Activated T-helper 2 cell treated with anti-CD3 and anti-CD28 coated beads, Interferon-gamma antibody, Interleukin-2, Interleukin-4, amounts not matched to agents 10 μg/mL and 5 μg/mL and 100 μg/mL, durations not matched to agents 14 hours and 24 hours and 36 hours (primary cell): Measurements from ENCODE around the gene PRDM4. TPM values are rescaled to one million over a fixed set of nuclear protein-coding genes. Genes with fewer than 3 reads are reported as not detected.

Source experiments
- DNase-seq: peaks from one replicate; pipeline ENCODE4 v3.0.0; 2021; ENCODE audit warnings: low spot score
- H3K27ac Mint-ChIP-seq: one replicate; pipeline ENCODE4 v1.8.0; 2021; ENCODE audit warnings: mixed read lengths
- H3K27me3 Mint-ChIP-seq: one replicate; pipeline ENCODE4 v1.8.0; 2021; ENCODE audit warnings: low read depth, mixed read lengths
- H3K36me3 Mint-ChIP-seq: one replicate; pipeline ENCODE4 v1.8.0; 2021; ENCODE audit warnings: low read depth, mixed read lengths
- H3K4me1 Mint-ChIP-seq: one replicate; pipeline ENCODE4 v1.8.0; 2021; ENCODE audit warnings: low read depth, mixed read lengths
- H3K4me3 Mint-ChIP-seq: one replicate; pipeline ENCODE4 v1.8.0; 2021; ENCODE audit warnings: low read depth, mild to moderate bottlenecking, moderate library complexity, mixed read lengths
- H3K9me3 Mint-ChIP-seq: one replicate; pipeline ENCODE4 v1.8.0; 2021; ENCODE audit warnings: mixed read lengths
- intact Hi-C: fragments of 100-400 bp; cut with micrococcal nuclease; formaldehyde crosslinking; loops from one replicate; pipeline ENCODE4 v1.15.1; 2023
- total RNA-seq: library from RNA; stranded (reverse); gene quantifications from 2 replicates; pipeline ENCODE4 v1.2.3, GENCODE V29; 2022

Gene PRDM4
- total RNA-seq, 1 donor from 2014 or later, result 30.5 TPM

- Mint-ChIP-seq H3K9me3 (no peaks in the 10 kb centered on the region), H3K4me1 (peaks cover 9% of the 10 kb centered on the region), H3K27me3 (peaks cover 34% of the 10 kb centered on the region), H3K27ac (no peak overlapping the region), H3K4me3 (no peak overlapping the region), H3K36me3 (no peaks in the 10 kb centered on the region)
- DNase-seq, result no peak
- intact Hi-C loops, result no loop called here
These were observed 21.1 kb upstream of the PRDM4 start for GRCh38 chr12:107782067-107782466.

GRCh38 chr12:107780298-107780697, 19.4 kb upstream of the PRDM4 start:
- Mint-ChIP-seq H3K9me3 (no peaks in the 10 kb centered on the region), H3K4me3 (no peak overlapping the region), H3K4me1 (peaks cover 9% of the 10 kb centered on the region), H3K27ac (no peak overlapping the region), H3K36me3 (no peaks in the 10 kb centered on the region), H3K27me3 (peaks cover 47% of the 10 kb centered on the region)
- DNase-seq, result no peak
- intact Hi-C loops, result no loop called here

- no peak for DNase-seq
- Mint-ChIP-seq H3K4me1 (peaks cover 17% of the 10 kb centered on the region), H3K4me3 (no peak overlapping the region), H3K36me3 (no peaks in the 10 kb centered on the region), H3K27me3 (peaks cover 56% of the 10 kb centered on the region), H3K9me3 (no peaks in the 10 kb centered on the region), H3K27ac (no peak overlapping the region)
- intact Hi-C loops, result no loop called here
These were observed 18.3 kb upstream of the PRDM4 start for GRCh38 chr12:107779077-107779831.

- H3K27me3 Mint-ChIP-seq, result peaks cover 63% of the 10 kb centered on the region
These were observed 17.6 kb upstream of the PRDM4 start for GRCh38 chr12:107778383-107779025.

GRCh38 chr12:107776171-107776570, 15.2 kb upstream of the PRDM4 start:
- peaks cover 23% of the 10 kb centered on the region for H3K4me1 Mint-ChIP-seq
- H3K27me3 Mint-ChIP-seq, result peaks cover 69% of the 10 kb centered on the region
- H3K27ac Mint-ChIP-seq, result no peak overlapping the region
- no peaks in the 10 kb centered on the region for H3K9me3 Mint-ChIP-seq
- intact Hi-C loops, result no loop called here
- H3K4me3 Mint-ChIP-seq, result no peak overlapping the region
- H3K36me3 Mint-ChIP-seq, result no peaks in the 10 kb centered on the region
- DNase-seq, result no peak

More at GRCh38 chr12:107778383-107779025, 17.6 kb upstream of the PRDM4 start:
- intact Hi-C loops, result no loop called here
- no peak overlapping the region for H3K27ac Mint-ChIP-seq
- no peaks in the 10 kb centered on the region for H3K9me3 Mint-ChIP-seq
- no peak for DNase-seq
- peaks cover 21% of the 10 kb centered on the region for H3K4me1 Mint-ChIP-seq
- no peaks in the 10 kb centered on the region for H3K36me3 Mint-ChIP-seq
- no peak overlapping the region for H3K4me3 Mint-ChIP-seq

- Mint-ChIP-seq H3K27me3 (peaks cover 70% of the 10 kb centered on the region), H3K36me3 (no peaks in the 10 kb centered on the region), H3K27ac (no peak overlapping the region), H3K4me3 (no peak overlapping the region), H3K9me3 (no peaks in the 10 kb centered on the region), H3K4me1 (peaks cover 23% of the 10 kb centered on the region)
- intact Hi-C loops, result no loop called here
- DNase-seq, result no peak
These were observed 14.3 kb upstream of the PRDM4 start for GRCh38 chr12:107775093-107775721.

GRCh38 chr12:107774349-107775029, 13.6 kb upstream of the PRDM4 start, which contains the start of gene ASCL4:
Gene ASCL4 (plus strand): TSS chr12:107774704. CDS start chr12:107775219, 515 bp downstream.
- H3K4me1 Mint-ChIP-seq, result peaks cover 22% of the 10 kb centered on the region
- peaks cover 67% of the 10 kb centered on the region for H3K27me3 Mint-ChIP-seq
- DNase-seq, result no peak
- H3K9me3 Mint-ChIP-seq, result no peaks in the 10 kb centered on the region
- intact Hi-C loops, result no loop called here
- H3K36me3 Mint-ChIP-seq, result no peaks in the 10 kb centered on the region
- no peak within 1 kb of the TSS for H3K4me3 Mint-ChIP-seq
- H3K27ac Mint-ChIP-seq, result no peak within 1 kb of the TSS

- DNase-seq, result no peak
- H3K27me3 Mint-ChIP-seq, result peaks cover 17% of the 10 kb centered on the region
- no peak overlapping the region for H3K27ac Mint-ChIP-seq
- H3K4me3 Mint-ChIP-seq, result no peak overlapping the region
- H3K4me1 Mint-ChIP-seq, result no peaks in the 10 kb centered on the region
- H3K9me3 Mint-ChIP-seq, result peaks cover 4% of the 10 kb centered on the region
- intact Hi-C loops, result no loop called here
- no peaks in the 10 kb centered on the region for H3K36me3 Mint-ChIP-seq
These were observed 6.5 kb upstream of the PRDM4 start for GRCh38 chr12:107767466-107767865.

- Mint-ChIP-seq H3K4me1 (peaks cover 5% of the 10 kb centered on the region), H3K9me3 (peaks cover 5% of the 10 kb centered on the region), H3K36me3 (no peaks in the 10 kb centered on the region), H3K4me3 (no peak overlapping the region), H3K27ac (no peak overlapping the region), H3K27me3 (peaks cover 6% of the 10 kb centered on the region)
- DNase-seq, result no peak
- intact Hi-C loops, result no loop called here
These were observed 4.4 kb upstream of the PRDM4 start for GRCh38 chr12:107765316-107765715.

GRCh38 chr12:107764626-107765025, 3.7 kb upstream of the PRDM4 start:
- no peak for DNase-seq

GRCh38 chr12:107762874-107763273, 1.9 kb upstream of the PRDM4 start:
- Mint-ChIP-seq H3K4me3 (no peak overlapping the region), H3K36me3 (peaks cover 20% of the 10 kb centered on the region), H3K27me3 (peaks cover 3% of the 10 kb centered on the region), H3K9me3 (peaks cover 5% of the 10 kb centered on the region), H3K4me1 (peaks cover 25% of the 10 kb centered on the region), H3K27ac (no peak overlapping the region)
- intact Hi-C loops, result no loop called here
- no peak for DNase-seq

More at GRCh38 chr12:107764626-107765025, 3.7 kb upstream of the PRDM4 start:
- no peak overlapping the region for H3K4me3 Mint-ChIP-seq
- H3K4me1 Mint-ChIP-seq, result peaks cover 12% of the 10 kb centered on the region
- H3K27me3 Mint-ChIP-seq, result peaks cover 3% of the 10 kb centered on the region
- peaks cover 5% of the 10 kb centered on the region for H3K9me3 Mint-ChIP-seq
- intact Hi-C loops, result no loop called here
- peaks cover 6% of the 10 kb centered on the region for H3K36me3 Mint-ChIP-seq
- H3K27ac Mint-ChIP-seq, result no peak overlapping the region

GRCh38 chr12:107761502-107761904, 566 bp upstream of the PRDM4 start:
- intact Hi-C loops, result loop anchor here (1.0 to 2.0 kb wide), 2 partner anchors 76 to 123 kb away; partner anchors contain the start of gene PWP1
- peak overlapping the region; percentile 38 for H3K27ac Mint-ChIP-seq
- DNase-seq, result no peak

More at GRCh38 chr12:107761502-107761904, 566 bp upstream of the PRDM4 start:
- Mint-ChIP-seq H3K27me3 (peaks cover 3% of the 10 kb centered on the region), H3K36me3 (peaks cover 33% of the 10 kb centered on the region), H3K9me3 (peaks cover 5% of the 10 kb centered on the region), H3K4me1 (peaks cover 27% of the 10 kb centered on the region), H3K4me3 (peak overlapping the region; percentile 83)
